GM23248 (cell line): ENCODE data around the gene KCTD14.
"Not testable (repeated sequence)": the region's sequence is repeated elsewhere in the genome, so short reads cannot be mapped to it uniquely, and the experiment has no call there.

Experiments
- EZH2 ChIP-seq: fragments of 200-600 bp; sonication (generic); IDR thresholded peaks from 2 replicates; pipeline ENCODE4 v1.6.1; 2018; ENCODE audit warnings: antibody characterized with exemption, mild to moderate bottlenecking; ENCODE audit not compliant: insufficient read depth, poor library complexity, severe bottlenecking
- EZH2phosphoT487 ChIP-seq: fragments of 200-600 bp; sonication (generic); IDR thresholded peaks from 2 replicates; pipeline ENCODE4 v1.6.1; 2018; ENCODE audit warnings: antibody characterized with exemption, moderate library complexity, mild to moderate bottlenecking, low read depth; ENCODE audit not compliant: insufficient read depth

DNA sequence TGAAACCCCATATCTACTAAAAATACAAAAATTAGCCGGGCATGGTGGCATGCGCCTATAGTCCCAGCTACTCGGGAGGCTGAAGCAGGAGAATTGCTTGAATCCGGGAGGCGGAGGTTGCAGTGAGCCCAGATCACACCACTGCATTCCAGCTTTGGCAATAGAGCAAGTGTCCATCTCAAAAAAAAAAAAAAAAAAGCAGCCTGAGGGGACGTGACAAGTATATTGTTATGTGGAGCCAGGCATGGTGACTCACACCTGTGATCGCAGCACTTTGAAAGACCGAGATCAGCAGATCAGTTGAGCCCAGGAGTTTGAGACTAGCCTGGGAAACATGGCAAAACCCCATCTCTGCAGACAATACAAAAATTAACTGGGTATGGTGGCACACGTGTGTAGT, 5.3 kb upstream of the KCTD14 start:
- TF ChIP-seq EZH2, EZH2phosphoT487: not testable (repeated sequence)
